WTC11 (cell line): ENCODE data around the gene MACROD2. TPM values are rescaled to one million over a fixed set of nuclear protein-coding genes. Genes with fewer than 3 reads are reported as not detected.

Experiments
- ATAC-seq: fragments of 200-7000 bp; cut with Tn5 transposase; 2 replicates; pipeline ENCODE4 v1.10.0; 2021; ENCODE audit warnings: mild to moderate bottlenecking, moderate library complexity
- CTCF ChIA-PET: fragments of 300-600 bp; sonication (Branson Sonifier 250); formaldehyde crosslinking; loops from one replicate; lab custom pipeline; 2021; ENCODE audit warnings: antibody characterized with exemption; lab: Charles Lee
- POLR2A ChIA-PET: fragments of 350-600 bp; sonication (Branson Sonifier 250); formaldehyde crosslinking; loops from one replicate; lab custom pipeline; 2021; ENCODE audit warnings: antibody characterized with exemption; lab: Charles Lee
- DNase-seq: peaks from one replicate; pipeline ENCODE4 v3.0.0; 2021; ENCODE audit warnings: low spot score
- H3K27ac Mint-ChIP-seq: 2 replicates; pipeline ENCODE4 v1.8.0; 2021; ENCODE audit warnings: mixed read lengths
- H3K27me3 Mint-ChIP-seq: 2 replicates; pipeline ENCODE4 v1.8.0; 2021; ENCODE audit warnings: low read depth, mild to moderate bottlenecking, moderate library complexity, mixed read lengths
- H3K36me3 Mint-ChIP-seq: 2 replicates; pipeline ENCODE4 v1.8.0; 2021; ENCODE audit warnings: mixed read lengths
- H3K4me1 Mint-ChIP-seq: 2 replicates; pipeline ENCODE4 v1.8.0; 2022; ENCODE audit warnings: mixed read lengths
- H3K4me3 Mint-ChIP-seq: 2 replicates; pipeline ENCODE4 v1.8.0; 2021; ENCODE audit warnings: mild to moderate bottlenecking, moderate library complexity, mixed read lengths
- H3K9me3 Mint-ChIP-seq: 2 replicates; pipeline ENCODE4 v1.8.0; 2021; ENCODE audit warnings: mixed read lengths
- CREB1 ChIP-seq: sonication (generic); formaldehyde crosslinking; IDR thresholded peaks from 2 replicates; pipeline ENCODE4 v1.8.0; 2023; ENCODE audit warnings: mild to moderate bottlenecking, missing genetic modification reagents
- CREM ChIP-seq: sonication (generic); formaldehyde crosslinking; IDR thresholded peaks from 2 replicates; pipeline ENCODE4 v1.8.1; 2022; ENCODE audit warnings: mild to moderate bottlenecking, missing genetic modification reagents, moderate library complexity
- ESRRA ChIP-seq: sonication (generic); formaldehyde crosslinking; IDR thresholded peaks from 2 replicates; pipeline ENCODE4 v1.8.1; 2022; ENCODE audit warnings: mild to moderate bottlenecking, missing genetic modification reagents, borderline replicate concordance
- ETV6 ChIP-seq: sonication (generic); formaldehyde crosslinking; IDR thresholded peaks from 2 replicates; pipeline ENCODE4 v1.8.1; 2022; ENCODE audit warnings: mild to moderate bottlenecking, missing genetic modification reagents
- FOXJ3 ChIP-seq: sonication (generic); formaldehyde crosslinking; IDR thresholded peaks from 2 replicates; pipeline ENCODE4 v1.9.0; 2021; ENCODE audit warnings: missing genetic modification reagents, mild to moderate bottlenecking, borderline replicate concordance
- IRF1 ChIP-seq: sonication (generic); formaldehyde crosslinking; IDR thresholded peaks from 2 replicates; pipeline ENCODE4 v1.8.0; 2023; ENCODE audit warnings: missing genetic modification reagents
- JUN ChIP-seq: sonication (generic); formaldehyde crosslinking; IDR thresholded peaks from 2 replicates; pipeline ENCODE4 v1.8.0; 2023; ENCODE audit warnings: mild to moderate bottlenecking, missing genetic modification reagents
- MYBL2 ChIP-seq: sonication (generic); formaldehyde crosslinking; IDR thresholded peaks from 2 replicates; pipeline ENCODE4 v1.8.1; 2023; ENCODE audit warnings: mild to moderate bottlenecking, moderate library complexity, missing genetic modification reagents
- PRRX2 ChIP-seq: fragments of 250-450 bp; sonication (Bioruptor Pico); IDR thresholded peaks from 2 replicates; pipeline ENCODE4 v1.8.0; 2021; ENCODE audit warnings: mild to moderate bottlenecking
- RORB ChIP-seq: fragments of 250-450 bp; sonication (Bioruptor Pico); IDR thresholded peaks from 2 replicates; pipeline ENCODE4 v1.9.0; 2021; ENCODE audit warnings: mild to moderate bottlenecking
- SOX15 ChIP-seq: fragments of 250-450 bp; sonication (Bioruptor Pico); IDR thresholded peaks from 2 replicates; pipeline ENCODE4 v1.9.0; 2021; ENCODE audit warnings: mild to moderate bottlenecking
- USF2 ChIP-seq: sonication (generic); formaldehyde crosslinking; IDR thresholded peaks from 2 replicates; pipeline ENCODE4 v1.8.1; 2023; ENCODE audit warnings: mild to moderate bottlenecking, missing genetic modification reagents, moderate library complexity
- ZNF263 ChIP-seq: sonication (generic); formaldehyde crosslinking; IDR thresholded peaks from 2 replicates; pipeline ENCODE4 v1.8.1; 2022; ENCODE audit warnings: low read depth, mild to moderate bottlenecking, moderate library complexity, missing genetic modification reagents
- ZNF416 ChIP-seq: fragments of 250-450 bp; sonication (Bioruptor Pico); IDR thresholded peaks from 2 replicates; pipeline ENCODE4 v1.9.0; 2021; ENCODE audit warnings: mild to moderate bottlenecking, inconsistent platforms
- ZNF423 ChIP-seq: fragments of 250-450 bp; sonication (Bioruptor Pico); IDR thresholded peaks from 2 replicates; pipeline ENCODE4 v2.1.2; 2022; ENCODE audit warnings: mild to moderate bottlenecking, moderate library complexity
- ZNF671 ChIP-seq: fragments of 250-450 bp; sonication (Bioruptor Pico); IDR thresholded peaks from 2 replicates; pipeline ENCODE4 v1.8.0; 2021; ENCODE audit warnings: mild to moderate bottlenecking
- total RNA-seq: library from RNA; stranded (reverse); gene quantifications from 3 replicates; pipeline ENCODE4 v1.2.3, GENCODE V29; 2021
- TF ChIP-seq, protein P1 (sequence below): fragments of 200-600 bp; IDR thresholded peaks from 2 replicates; pipeline ENCODE4 v1.8.0; 2022; ENCODE audit warnings: antibody characterized with exemption
- TF ChIP-seq, protein P2 (sequence below): sonication (generic); formaldehyde crosslinking; IDR thresholded peaks from 2 replicates; pipeline ENCODE4 v1.8.1; 2023; ENCODE audit warnings: mild to moderate bottlenecking, missing genetic modification reagents
- TF ChIP-seq, protein P3 (sequence below): sonication (generic); formaldehyde crosslinking; conservative IDR thresholded peaks from 2 replicates; pipeline ENCODE4 v1.8.1; 2022; ENCODE audit warnings: mild to moderate bottlenecking, missing genetic modification reagents
- TF ChIP-seq, protein P4 (sequence below): sonication (generic); formaldehyde crosslinking; IDR thresholded peaks from 2 replicates; pipeline ENCODE4 v1.8.1; 2023; ENCODE audit warnings: mild to moderate bottlenecking, missing genetic modification reagents, borderline replicate concordance
- TF ChIP-seq, protein P5 (sequence below): sonication (generic); formaldehyde crosslinking; IDR thresholded peaks from 2 replicates; pipeline ENCODE4 v1.8.1; 2023; ENCODE audit warnings: mild to moderate bottlenecking, missing genetic modification reagents, moderate library complexity

Gene MACROD2
- total RNA-seq, 1 experiment from 2014 or later: 4.1 TPM

GRCh38 chr20:14481863-14482262 is 486.5 kb downstream of the MACROD2 start:
- ChIA-PET POLR2A (no interaction called here), CTCF (no interaction called here)
- no peak overlapping the region for H3K4me3 Mint-ChIP-seq
- TF ChIP-seq ESRRA (CRISPR knock-in tag) (no peak), ZNF671 (no peak), ZNF416 (CRISPR knock-in tag) (no peak), IRF1 (no peak), CREM (no peak), JUN (CRISPR knock-in tag) (no peak)
- TF ChIP-seq, protein P1, sequence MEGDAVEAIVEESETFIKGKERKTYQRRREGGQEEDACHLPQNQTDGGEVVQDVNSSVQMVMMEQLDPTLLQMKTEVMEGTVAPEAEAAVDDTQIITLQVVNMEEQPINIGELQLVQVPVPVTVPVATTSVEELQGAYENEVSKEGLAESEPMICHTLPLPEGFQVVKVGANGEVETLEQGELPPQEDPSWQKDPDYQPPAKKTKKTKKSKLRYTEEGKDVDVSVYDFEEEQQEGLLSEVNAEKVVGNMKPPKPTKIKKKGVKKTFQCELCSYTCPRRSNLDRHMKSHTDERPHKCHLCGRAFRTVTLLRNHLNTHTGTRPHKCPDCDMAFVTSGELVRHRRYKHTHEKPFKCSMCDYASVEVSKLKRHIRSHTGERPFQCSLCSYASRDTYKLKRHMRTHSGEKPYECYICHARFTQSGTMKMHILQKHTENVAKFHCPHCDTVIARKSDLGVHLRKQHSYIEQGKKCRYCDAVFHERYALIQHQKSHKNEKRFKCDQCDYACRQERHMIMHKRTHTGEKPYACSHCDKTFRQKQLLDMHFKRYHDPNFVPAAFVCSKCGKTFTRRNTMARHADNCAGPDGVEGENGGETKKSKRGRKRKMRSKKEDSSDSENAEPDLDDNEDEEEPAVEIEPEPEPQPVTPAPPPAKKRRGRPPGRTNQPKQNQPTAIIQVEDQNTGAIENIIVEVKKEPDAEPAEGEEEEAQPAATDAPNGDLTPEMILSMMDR: no peak
- TF ChIP-seq, protein P2, sequence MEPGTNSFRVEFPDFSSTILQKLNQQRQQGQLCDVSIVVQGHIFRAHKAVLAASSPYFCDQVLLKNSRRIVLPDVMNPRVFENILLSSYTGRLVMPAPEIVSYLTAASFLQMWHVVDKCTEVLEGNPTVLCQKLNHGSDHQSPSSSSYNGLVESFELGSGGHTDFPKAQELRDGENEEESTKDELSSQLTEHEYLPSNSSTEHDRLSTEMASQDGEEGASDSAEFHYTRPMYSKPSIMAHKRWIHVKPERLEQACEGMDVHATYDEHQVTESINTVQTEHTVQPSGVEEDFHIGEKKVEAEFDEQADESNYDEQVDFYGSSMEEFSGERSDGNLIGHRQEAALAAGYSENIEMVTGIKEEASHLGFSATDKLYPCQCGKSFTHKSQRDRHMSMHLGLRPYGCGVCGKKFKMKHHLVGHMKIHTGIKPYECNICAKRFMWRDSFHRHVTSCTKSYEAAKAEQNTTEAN: no peak
- TF ChIP-seq, protein P3, sequence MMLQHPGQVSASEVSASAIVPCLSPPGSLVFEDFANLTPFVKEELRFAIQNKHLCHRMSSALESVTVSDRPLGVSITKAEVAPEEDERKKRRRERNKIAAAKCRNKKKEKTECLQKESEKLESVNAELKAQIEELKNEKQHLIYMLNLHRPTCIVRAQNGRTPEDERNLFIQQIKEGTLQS (CRISPR knock-in tag): no peak
- TF ChIP-seq, protein P4, sequence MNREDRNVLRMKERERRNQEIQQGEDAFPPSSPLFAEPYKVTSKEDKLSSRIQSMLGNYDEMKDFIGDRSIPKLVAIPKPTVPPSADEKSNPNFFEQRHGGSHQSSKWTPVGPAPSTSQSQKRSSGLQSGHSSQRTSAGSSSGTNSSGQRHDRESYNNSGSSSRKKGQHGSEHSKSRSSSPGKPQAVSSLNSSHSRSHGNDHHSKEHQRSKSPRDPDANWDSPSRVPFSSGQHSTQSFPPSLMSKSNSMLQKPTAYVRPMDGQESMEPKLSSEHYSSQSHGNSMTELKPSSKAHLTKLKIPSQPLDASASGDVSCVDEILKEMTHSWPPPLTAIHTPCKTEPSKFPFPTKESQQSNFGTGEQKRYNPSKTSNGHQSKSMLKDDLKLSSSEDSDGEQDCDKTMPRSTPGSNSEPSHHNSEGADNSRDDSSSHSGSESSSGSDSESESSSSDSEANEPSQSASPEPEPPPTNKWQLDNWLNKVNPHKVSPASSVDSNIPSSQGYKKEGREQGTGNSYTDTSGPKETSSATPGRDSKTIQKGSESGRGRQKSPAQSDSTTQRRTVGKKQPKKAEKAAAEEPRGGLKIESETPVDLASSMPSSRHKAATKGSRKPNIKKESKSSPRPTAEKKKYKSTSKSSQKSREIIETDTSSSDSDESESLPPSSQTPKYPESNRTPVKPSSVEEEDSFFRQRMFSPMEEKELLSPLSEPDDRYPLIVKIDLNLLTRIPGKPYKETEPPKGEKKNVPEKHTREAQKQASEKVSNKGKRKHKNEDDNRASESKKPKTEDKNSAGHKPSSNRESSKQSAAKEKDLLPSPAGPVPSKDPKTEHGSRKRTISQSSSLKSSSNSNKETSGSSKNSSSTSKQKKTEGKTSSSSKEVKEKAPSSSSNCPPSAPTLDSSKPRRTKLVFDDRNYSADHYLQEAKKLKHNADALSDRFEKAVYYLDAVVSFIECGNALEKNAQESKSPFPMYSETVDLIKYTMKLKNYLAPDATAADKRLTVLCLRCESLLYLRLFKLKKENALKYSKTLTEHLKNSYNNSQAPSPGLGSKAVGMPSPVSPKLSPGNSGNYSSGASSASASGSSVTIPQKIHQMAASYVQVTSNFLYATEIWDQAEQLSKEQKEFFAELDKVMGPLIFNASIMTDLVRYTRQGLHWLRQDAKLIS (CRISPR knock-in tag): no peak
- no peaks in the 10 kb centered on the region for H3K36me3 Mint-ChIP-seq
- no peaks in the 10 kb centered on the region for H3K4me1 Mint-ChIP-seq
- no peak overlapping the region for H3K27ac Mint-ChIP-seq
- no peaks in the 10 kb centered on the region for H3K27me3 Mint-ChIP-seq
- DNase-seq: no peak
- no peak for ATAC-seq
- H3K9me3 Mint-ChIP-seq: peaks cover 5% of the 10 kb centered on the region

DNA sequence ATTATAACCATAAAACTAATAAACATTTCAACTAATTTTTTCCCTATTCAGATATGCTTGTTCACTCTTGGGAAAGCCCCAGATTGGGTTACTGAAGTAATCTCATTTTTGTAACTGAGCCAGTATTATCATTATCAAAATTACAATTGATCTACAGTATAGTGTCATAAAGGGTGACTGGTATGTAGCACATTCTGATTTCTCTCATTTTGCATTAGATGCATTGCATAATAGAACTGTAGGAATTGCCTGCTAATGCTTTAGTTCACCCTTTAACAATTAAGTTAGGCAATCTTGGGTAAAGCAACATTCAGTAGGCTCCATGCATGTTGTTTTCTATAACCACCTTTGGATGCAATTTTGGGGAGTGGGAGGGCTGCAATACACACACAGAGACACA is 492.9 kb downstream of the MACROD2 start:
- ATAC-seq: no peak
- peaks cover 5% of the 10 kb centered on the region for H3K9me3 Mint-ChIP-seq
- 0 out of 2 replicates have a peak, but pooled peaks cover 3% of the 10 kb centered on the region for H3K4me1 Mint-ChIP-seq
- H3K27ac Mint-ChIP-seq: no peak overlapping the region
- POLR2A ChIA-PET: no interaction called here
- no peaks in the 10 kb centered on the region for H3K27me3 Mint-ChIP-seq
- no peak overlapping the region for H3K4me3 Mint-ChIP-seq
- CTCF ChIA-PET: interaction anchor here (1.0 kb wide), 1 partner anchor 151 kb away, joined by 3 read pairs; the partner anchor contains the start of gene FLRT3
- no peak for DNase-seq
- no peaks in the 10 kb centered on the region for H3K36me3 Mint-ChIP-seq
- TF ChIP-seq, protein P5, sequence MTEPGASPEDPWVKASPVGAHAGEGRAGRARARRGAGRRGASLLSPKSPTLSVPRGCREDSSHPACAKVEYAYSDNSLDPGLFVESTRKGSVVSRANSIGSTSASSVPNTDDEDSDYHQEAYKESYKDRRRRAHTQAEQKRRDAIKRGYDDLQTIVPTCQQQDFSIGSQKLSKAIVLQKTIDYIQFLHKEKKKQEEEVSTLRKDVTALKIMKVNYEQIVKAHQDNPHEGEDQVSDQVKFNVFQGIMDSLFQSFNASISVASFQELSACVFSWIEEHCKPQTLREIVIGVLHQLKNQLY (CRISPR knock-in tag): no peak
- TF ChIP-seq SOX15 (CRISPR knock-in tag) (no peak), PRRX2 (CRISPR knock-in tag) (no peak), USF2 (no peak), IRF1 (no peak), ZNF423 (no peak), MYBL2 (CRISPR knock-in tag) (no peak), FOXJ3 (no peak), ZNF263 (CRISPR knock-in tag) (no peak), ETV6 (no peak), CREB1 (CRISPR knock-in tag) (no peak), RORB (CRISPR knock-in tag) (no peak)
- TF ChIP-seq, protein P1: no peak
